Iris pigment epithelial cell (primary cell): ENCODE data around the gene TBC1D1.

Experiments
- DNase-seq: peaks from one replicate; pipeline ENCODE4 v3.0.0-alpha.2; 2011; ENCODE audit warnings: low read depth

TBC1D1 gene

DNA sequence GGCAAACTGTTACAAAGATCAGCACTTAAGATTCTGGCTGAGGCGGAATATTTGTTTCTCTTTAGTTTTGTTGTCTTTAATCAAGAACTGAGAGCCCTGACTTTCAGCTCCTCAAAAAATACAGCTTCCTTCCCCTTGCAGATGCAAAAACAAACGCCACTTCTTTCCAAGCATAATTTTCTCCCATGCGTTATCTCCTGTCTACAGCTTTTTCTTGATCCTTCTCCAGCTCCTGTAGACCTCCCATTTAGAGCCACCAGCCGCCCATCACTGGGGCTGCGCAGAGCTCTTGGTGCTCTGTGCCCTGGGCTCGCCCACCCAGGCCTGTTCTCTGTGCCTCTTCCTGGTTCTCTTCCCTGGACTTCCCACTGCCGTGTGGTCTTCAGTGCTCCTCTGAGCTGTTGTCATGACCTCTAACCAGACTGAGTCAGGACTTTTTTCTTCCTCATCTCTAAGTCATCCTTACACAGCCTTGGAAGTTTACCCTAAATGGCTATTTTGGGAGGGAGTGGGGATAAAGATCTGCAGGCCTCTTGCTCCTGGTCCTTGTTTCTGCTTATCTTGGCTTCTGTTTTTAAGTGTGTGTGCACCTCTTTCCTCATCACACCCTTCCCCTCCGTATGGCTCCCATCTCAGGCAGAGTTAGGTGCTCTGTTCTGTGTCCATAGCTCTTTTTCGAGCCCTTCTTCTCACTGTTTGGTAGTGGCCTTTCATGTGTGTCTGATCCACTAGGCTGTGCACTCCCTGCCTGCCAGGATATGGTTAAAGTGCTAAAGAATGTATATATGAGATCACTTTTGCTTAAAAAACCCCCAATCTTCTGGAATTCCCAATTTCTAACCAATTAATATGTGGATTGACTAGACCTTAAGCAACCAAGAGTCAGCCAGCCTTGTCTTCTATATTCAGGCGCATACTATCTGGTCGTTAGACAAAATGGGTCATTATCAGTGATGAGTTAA is 191.8 kb downstream of the TBC1D1 start:
- DNase-seq = peak; percentile 70

DNA sequence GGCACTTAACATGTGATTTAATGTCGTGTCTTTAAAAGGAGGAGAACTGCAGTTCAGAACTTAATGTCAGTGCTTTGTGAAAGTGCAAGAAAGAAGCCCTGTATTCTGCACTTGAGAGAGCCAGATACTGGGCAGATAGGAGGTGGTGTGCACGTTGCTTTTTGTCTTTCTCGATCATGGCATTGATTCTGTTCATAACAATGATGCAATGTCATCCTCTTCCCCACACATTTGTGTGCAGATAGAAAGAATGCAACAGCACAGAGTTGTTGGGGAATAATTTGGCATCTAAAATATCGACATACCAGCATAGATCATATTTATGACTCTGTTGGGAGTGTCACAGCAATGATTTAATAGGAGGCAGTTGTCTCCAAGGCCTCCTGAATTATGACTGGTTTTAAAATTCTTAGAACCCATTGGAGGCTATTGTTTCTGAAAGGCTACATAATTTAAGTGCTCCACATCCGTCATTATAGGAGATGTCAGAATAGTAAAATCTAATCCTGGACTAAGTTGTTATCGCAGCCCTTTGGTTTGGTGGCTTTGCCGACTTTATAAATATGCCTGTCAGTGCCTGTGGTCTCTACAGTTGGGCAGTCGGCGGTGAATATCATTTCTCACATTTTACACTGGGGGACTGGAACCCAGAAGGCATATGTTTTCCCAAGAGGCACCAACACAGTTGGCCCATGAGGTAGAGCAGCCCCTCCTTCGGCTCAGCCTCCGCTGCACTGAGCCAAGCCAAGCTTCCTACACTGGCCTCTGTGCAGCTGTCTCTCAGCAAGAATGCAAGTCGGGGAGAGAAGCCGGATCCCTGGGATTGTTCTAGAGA is 194.2 kb downstream of the TBC1D1 start:
- DNase-seq = no peak

DNA sequence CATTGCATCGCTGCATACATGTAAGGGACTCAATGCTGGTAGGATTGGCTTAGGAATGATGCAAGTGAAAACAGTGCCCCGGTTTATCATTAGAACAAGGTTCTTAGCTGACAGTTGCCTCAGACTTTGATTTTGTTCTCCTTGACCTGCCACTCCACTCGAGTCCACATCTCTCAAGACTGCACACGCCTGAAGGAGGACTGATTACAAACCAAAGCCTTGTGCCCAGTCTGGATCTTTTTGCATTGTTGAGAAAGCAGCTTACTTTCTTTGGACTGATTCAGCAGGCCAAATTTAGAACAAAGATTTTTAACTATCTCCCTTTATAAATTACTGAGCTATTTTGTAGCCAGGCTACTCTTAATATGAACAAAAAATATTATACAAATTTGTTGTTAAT is 194.9 kb downstream of the TBC1D1 start:
- no peak for DNase-seq

DNA sequence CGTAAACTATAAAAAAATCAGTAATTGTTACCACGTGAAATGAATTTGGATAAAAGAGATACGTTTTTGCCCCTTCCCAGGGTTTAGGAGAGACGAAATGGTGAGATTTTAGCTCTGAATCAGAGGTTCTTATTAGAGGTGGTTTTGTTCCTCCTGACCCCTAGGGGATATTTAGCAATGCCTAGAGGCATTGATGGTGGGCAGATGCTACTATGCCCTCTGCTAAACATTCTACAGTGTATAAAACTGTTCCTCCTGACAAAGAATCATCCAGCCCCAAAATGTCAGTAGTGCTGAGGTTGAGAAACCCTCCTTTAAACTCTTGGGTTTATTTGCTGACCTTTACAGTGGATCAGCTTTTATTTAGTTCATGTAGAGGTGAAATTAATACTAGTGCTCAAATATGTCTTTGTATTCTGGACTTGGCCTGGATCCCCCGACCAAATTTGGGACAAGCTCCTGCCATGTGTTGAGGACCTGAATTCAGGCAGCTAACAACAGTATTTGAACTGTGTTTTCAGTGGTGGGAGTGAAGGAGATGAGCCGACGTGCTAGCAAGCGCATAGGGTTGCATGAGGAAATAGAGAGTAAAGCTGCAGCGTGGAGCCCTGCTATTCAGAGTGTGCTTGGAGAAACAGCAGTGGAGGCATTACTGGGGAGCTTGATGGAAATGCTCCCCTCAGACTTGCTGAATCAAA is 195.4 kb downstream of the TBC1D1 start:
- DNase-seq = no peak

DNA sequence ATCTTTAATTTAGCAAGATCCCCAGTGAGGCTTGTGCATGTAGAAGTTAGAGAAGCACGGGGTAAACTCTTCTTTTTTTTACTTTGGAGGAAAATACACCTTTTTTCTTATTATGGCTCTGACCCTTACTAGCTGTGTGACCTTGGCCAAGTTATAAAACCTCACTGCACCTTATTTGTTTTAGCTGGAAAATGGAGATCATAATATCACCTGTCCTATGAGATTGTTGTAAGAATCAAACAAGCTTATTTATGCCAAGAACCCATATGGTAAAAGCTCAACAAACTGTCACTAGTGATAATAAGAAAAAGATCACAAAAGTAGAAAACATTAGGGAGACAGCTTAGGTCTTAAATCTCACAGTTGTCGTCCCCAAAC is 196.0 kb downstream of the TBC1D1 start:
- DNase-seq = no peak

DNA sequence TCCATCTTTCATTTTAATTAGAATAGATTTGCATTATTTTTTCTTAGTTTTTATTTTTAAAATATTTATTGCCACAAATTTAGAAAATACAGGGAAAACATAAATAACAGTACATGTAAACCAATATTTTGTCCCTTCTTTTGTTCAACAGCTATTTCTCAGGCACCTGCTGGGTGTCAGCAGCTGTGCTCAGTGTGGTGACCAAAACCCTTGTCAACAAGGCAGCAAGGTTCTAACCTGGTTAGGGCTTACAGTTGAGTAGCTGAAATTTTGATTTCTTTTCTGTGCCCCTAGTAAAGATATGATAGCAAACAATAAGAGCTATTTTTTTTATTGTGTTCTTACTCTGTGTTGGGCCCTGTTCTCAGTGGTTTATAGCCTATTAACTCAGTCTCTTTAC is 197.4 kb downstream of the TBC1D1 start:
- no peak for DNase-seq

DNA sequence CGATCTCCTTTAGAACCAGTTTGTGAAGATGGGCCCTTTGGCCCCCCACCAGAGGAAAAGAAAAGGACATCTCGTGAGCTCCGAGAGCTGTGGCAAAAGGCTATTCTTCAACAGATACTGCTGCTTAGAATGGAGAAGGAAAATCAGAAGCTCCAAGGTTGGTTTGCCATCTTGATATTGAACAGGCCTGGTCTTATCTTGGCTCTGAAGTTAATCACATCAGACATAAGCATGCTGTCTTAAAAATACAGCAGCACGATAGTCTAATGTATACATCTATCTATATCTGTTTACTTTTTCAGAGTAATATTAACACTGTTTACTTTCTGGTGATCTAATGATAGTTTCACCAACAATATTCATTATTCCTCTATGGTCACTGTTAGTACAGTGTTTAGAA is 199.1 kb downstream of the TBC1D1 start:
- no peak for DNase-seq

DNA sequence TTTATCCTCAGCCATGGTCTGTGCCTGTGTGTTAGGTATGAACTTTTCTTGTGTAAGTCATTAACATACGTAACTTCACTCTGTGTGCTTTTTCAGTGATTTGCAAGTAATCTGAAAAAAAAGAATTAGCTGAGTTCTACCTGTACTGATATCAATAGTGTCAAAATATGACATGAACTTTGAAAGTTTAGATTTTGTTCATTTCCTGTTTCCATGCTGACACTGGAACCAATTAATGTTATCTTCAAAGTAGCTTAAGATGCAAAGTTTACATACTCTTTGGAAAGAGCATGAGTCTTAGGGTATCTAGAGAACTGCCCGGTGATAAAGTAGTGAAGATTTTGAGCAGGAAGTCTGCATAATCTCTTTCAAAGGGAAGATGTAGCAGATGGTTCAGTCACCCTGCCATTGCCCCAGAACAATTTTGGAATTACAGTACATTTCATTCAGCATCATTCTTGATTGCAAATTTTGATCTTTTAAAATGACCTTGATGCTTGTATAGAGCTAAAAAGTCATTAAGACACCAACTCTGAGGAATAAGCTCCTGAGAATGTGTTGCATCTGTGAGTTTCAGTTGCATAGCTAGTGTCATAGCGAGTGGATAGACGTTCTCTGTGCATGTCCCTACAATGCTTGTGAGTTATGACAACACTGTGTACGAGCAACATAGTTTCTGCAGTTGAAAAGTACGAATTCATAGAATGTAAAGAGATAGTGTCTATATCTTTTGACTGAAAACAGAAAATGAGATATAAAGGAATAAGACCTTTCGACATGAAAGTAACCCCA is 199.8 kb downstream of the TBC1D1 start:
- no peak for DNase-seq

DNA sequence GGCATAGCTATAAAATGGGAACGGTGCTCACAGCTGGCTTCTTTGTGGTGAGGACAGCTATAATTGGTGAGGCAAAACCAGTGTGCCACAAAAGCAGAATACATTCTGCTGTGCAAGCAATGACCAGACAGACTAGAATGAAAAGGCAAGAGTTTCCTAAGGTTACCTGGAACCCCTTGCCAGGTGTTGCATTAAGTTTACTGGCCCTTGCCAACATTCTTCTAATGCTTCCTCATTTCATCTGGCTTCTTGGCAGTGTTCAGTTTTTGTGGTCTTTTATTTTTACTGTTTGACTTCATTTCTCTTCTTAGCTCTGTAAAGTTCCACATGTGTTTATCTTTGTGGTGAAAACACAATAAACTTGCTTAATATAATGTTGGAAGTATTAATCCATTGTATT is 200.8 kb downstream of the TBC1D1 start:
- DNase-seq = peak; percentile 50

DNA sequence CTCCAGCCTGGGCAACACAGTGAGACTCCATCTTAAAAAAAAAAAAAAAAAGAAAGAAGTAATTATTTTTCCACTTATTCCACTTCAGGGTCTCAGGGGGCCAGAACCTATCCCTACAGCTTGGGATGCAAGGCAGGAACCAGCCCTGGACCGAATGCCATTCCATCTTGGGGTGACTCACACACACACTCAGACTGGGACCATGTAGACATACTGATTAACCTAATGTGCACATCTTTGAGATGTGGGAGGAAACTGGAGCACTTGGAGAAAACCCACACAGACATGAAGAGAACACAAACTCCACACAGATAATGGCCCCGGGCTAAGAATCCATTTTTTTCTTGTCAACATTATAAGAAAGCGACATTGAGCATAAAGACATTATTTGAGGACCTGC is 201.8 kb downstream of the TBC1D1 start:
- peak; percentile 53 for DNase-seq

DNA sequence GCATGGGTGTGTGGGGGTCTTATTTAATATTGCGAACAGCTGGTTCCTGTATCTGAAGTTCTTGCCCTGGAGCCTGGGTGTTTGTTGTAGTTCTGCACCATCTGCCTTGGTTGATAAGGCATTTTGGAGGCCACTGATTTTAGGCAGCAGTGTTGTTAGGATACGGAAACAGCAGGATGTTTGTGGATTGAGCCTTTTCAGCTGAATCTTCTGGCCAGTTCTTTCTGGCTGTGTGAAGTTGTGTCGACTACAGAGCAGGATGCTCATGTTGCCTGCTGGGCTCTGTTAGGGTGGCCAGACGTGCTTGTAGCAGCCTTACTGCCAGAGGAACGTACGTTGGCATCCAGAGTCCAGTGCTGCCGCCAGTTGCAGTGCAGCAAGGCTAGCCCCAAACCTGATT is 203.5 kb downstream of the TBC1D1 start:
- DNase-seq = no peak

DNA sequence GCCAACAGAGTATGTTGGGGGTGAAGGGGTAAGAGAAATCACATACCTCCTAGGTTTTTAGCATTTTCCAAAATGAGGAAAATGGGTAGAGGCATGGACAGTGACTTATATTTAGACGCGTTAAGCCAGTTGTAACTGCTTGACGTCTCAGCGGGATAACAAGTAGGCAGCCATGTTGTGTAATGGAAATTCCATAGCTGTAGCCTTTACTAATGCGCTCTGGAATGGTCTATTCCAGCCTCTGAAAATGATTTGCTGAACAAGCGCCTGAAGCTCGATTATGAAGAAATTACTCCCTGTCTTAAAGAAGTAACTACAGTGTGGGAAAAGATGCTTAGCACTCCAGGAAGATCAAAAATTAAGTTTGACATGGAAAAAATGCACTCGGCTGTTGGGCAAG is 204.8 kb downstream of the TBC1D1 start:
- DNase-seq = no peak

DNA sequence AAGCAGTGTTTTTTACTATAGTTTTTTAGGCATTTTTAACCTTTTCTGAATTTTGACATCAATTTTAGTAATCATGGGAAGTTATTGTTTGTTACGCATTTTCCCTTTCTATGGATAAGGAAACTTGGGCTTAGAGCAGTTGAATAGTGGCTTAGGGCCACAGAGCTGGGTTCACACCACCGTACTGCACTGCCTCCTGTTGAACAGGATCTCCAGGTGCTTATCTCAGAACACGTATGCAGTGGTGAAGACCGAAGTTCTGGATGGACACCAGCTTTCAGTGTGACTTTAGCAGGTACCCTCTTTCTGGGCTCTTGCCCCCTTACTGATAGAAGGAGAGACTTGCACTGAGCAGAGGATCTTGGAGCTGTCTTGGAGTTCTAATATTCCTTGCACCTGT is 206.9 kb downstream of the TBC1D1 start:
- no peak for DNase-seq

DNA sequence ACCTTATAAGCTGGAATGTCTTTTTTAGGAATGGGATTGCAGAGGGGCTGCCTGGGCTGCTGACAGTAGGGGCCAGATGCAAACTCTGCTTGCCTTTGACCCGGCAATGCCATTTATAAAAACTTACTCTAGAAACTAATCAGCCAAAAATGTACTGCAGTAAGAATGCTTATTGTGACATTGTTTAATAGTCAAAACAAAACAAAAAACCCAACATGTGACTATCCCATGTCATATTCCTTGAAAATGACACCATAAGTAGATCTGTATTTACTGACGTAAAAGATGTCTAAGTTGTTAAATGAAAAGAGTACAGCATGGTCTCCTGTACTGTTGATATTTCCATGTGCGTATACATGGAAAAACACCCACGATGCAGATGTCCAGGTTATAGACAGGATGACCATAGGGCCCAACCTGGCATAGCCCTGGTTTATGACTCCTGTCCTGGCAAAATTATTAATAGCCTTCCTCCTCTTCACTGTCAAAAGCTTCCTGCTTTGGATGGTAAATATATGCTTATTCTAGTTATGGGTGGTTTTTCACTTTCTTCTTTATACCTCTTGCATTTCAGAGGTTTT is 208.2 kb downstream of the TBC1D1 start:
- no peak for DNase-seq

DNA sequence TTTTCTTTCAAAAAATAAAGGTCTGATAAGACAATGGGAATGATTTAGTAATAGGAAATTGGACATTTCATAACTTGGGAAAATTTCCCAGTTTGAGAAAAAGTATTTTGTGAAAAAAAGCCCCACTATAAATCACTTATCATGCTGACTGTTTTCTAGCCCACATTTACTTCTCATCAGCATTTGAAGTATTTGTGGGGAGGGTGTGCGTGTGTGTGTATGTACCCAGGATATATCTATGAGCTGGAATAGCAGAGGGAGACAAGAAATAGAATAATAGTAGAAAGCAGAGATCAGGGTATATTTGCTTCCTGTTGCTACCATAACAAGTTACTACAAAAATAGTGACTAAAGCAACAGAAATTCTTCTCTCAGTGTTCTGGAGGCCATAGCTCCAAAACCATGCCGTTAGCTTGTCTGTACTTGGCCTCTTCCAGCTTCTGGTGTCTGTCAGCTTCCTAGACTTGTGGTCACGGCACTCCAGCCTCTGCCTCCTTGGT is 209.1 kb downstream of the TBC1D1 start:
- DNase-seq = peak; percentile 79

DNA sequence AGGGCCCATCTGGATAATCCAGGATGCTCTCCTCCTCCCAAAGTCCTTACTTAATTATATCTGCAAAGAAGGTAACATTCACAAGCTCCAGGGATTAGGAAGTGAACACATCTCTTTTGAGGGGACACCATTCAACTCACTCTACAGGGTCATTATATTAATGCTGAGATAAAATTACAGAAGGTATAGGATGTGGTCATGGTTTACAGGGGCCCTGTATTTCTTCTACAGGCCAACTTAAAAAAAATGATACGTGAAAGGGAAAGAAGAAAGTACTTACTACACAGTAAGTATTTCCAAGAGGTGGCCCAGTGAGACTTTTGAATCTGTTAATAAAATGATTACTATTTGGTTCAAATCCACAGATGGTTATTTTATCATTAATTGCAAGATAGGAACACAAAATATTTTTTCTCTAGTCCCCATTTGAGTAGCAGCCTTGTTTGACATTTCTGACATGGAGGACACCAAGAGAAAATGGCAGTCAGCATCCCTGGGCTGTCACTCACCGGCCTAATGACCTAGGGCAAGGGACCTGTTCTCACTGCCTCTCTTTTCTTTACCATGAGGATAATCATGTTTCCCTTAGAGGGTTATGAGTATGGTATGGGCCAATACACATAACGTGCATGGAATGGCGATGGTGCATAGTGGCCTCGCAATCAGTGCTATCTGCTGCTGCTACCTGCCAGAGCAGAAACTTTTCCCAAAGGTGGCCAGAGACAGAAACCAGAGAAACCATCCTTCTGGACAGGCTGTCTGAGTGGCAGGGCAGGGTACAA is 209.8 kb downstream of the TBC1D1 start:
- no peak for DNase-seq

DNA sequence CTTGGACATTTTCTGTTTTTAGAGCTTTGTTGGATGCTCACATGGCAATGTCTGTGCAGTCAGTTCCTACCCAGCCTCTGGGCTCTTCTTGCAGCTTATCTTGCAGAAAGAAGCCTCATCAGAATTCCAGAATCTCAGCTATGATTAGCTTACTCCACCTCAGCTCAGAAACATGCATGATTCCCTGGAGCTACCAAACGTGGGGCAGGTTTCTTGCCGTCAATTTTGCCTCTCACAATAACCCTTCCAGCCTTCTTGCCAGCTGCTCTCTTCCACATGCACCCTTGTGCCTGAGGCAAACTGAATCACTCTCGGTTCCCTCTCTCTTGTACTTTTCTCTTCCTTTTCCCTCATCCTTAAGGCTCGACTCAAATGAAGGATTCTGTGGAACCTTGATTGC is 210.7 kb downstream of the TBC1D1 start:
- DNase-seq = peak; percentile 44

DNA sequence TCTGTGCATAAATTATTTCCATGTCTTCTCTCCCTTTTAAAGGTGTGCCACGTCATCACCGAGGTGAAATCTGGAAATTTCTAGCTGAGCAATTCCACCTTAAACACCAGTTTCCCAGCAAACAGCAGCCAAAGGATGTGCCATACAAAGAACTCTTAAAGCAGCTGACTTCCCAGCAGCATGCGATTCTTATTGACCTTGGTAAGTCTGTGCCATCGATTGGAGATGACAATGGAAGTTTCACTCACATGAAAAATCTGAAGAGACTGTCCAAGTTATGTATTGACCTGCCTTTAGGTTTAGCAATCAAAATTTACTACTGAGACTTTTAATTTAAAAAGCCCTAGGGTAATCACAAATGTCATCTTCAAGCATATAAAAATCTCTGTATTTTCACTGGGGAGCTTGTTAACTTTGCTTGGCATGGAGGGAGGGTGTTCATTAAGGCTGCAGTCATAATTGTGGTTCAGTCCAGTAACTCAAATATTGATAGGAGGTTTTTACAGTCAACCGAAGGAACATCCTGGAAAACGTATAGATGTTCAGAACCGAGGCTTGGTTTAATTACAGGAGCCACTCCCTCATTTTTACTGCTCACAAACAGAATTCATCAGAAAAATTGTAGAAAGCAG is 212.2 kb downstream of the TBC1D1 start:
- no peak for DNase-seq

DNA sequence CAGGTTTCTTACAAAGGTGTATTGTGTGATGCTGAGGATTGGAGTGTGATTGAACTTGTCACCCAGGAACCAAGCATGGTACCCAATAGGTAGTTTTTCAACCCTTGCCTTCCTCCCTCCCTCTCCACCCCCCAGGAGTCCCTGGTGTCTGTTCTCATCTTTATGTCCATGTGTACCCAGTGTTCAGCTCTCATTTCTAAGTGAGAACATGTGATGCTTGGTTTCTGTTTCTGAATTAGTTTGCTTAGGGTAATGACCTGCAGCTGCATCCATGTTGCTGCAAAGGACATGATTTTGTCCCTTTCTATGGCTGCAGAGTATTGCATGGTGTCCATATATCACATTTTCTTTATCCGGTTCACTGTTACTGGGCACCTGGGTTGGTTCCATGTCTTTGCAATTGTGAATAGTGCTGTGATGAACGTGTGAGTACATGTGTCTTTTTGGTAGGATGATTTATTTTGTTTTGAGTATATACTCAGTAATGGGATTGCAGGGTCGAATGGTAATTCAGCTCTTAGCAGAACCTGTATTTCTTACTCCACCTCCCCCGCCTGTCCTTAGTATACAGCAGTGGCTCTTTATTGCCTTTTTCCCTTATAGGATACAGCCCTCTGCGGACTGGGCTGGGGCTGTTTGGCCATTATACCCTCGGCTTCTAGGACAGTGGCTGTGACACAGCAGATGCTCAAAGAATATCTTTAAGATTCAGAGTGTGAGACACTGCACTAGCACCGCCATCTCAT is 214.8 kb downstream of the TBC1D1 start:
- DNase-seq = no peak
